ENCODE data around the gene LIMCH1. TPM values are rescaled to one million over a fixed set of nuclear protein-coding genes. Genes with fewer than 3 reads are reported as not detected.
A peak's percentile ranks its signal among the peaks of the same experiment; 100 is the strongest.

LIMCH1 gene
- total RNA-seq, 1 experiment from 2014 or later, result 48.4 TPM

DNA sequence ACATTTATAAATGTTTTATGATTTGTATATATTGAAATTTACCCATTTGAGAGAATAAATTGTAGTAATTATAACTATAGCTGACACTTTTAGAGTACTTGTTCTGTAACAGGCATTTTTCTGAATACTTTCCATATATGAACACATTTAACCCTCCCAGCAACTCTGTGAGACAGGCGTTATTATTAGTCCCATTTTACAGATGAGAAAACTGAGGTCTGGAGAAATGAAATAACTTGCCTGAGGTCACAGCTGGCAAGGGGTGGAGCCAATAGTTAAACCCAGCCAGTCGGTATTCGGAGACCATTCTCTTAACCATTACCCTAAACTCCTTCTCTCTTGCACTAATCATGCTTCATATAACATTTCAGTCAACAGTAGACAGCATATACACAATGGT is 72.5 kb downstream of the LIMCH1 start:
- H3K27ac Mint-ChIP-seq (ENCODE audit: low read depth, unreplicated experiment), result no peak overlapping the region
- BruUV-seq (replicated peaks), result no TSS peak
- H3K36me3 Mint-ChIP-seq (ENCODE audit: insufficient read depth, unreplicated experiment), result peaks cover 7% of the 10 kb centered on the region
- no peaks in the 10 kb centered on the region for H3K27me3 Mint-ChIP-seq (ENCODE audit: insufficient read depth, unreplicated experiment)
- intact Hi-C loops (cut with micrococcal nuclease), result no loop called here
- TF ChIP-seq, protein P1, sequence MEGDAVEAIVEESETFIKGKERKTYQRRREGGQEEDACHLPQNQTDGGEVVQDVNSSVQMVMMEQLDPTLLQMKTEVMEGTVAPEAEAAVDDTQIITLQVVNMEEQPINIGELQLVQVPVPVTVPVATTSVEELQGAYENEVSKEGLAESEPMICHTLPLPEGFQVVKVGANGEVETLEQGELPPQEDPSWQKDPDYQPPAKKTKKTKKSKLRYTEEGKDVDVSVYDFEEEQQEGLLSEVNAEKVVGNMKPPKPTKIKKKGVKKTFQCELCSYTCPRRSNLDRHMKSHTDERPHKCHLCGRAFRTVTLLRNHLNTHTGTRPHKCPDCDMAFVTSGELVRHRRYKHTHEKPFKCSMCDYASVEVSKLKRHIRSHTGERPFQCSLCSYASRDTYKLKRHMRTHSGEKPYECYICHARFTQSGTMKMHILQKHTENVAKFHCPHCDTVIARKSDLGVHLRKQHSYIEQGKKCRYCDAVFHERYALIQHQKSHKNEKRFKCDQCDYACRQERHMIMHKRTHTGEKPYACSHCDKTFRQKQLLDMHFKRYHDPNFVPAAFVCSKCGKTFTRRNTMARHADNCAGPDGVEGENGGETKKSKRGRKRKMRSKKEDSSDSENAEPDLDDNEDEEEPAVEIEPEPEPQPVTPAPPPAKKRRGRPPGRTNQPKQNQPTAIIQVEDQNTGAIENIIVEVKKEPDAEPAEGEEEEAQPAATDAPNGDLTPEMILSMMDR (IDR thresholded peaks at IDR 0.05; ENCODE audit: unreplicated experiment), result no peak
- ChIA-PET CTCF (interaction anchor here (0.5 kb wide), 1 partner anchor 166 kb away, joined by 4 read pairs; no protein-coding TSS in a partner anchor), POLR2A (interaction anchor here (1.2 to 1.5 kb wide), 2 partner anchors 8 to 10 kb away, joined by 3 to 5 read pairs; no protein-coding TSS in a partner anchor)
- no peak for DNase-seq (ENCODE audit: unreplicated experiment)
- no peaks in the 10 kb centered on the region for H3K9me3 Mint-ChIP-seq (ENCODE audit: unreplicated experiment)
- H3K4me3 Mint-ChIP-seq (ENCODE audit: unreplicated experiment), result no peak overlapping the region
- peaks cover 5% of the 10 kb centered on the region for H3K4me1 Mint-ChIP-seq (ENCODE audit: insufficient read depth, unreplicated experiment)

DNA sequence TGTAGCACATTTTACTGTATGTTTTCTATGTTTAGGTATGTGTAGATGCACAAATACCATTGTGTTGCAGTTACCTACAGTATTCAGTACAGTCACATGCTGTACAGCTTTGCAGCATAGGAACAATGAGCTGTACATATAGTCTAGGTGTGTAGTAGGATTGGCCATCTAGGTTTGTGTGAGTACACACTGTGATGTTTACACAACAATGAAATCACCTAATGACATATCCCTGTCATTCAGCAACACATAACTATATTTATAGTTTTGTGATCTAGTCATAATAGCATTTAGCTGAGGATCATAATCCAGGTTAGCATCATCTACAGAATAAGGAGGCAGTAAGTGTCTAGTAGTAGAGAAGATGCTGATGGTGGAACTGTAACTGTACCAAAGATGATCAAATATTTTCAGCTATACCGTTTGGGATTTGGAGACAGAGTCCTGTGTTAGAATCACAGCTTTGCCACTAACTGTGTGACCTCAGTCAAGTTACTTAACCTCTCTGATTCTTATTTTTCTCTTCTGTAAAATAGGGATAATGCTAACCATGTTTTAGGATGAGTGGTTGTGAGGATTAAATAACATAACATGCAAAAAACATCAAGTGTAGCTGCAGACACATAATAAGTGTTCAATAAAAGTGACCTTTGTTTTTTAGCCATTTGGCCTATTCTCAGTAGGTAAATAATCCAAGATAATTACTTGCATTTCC is 73.3 kb downstream of the LIMCH1 start:
- ChIA-PET CTCF (interaction anchor here (0.5 kb wide), 1 partner anchor 326 kb away, joined by 3 read pairs; no protein-coding TSS in a partner anchor), POLR2A (interaction anchor here (1.2 kb wide), 1 partner anchor 9 kb away, joined by 3 read pairs; no protein-coding TSS in a partner anchor)
- Mint-ChIP-seq H3K27me3 (ENCODE audit: insufficient read depth, unreplicated experiment) (no peaks in the 10 kb centered on the region), H3K9me3 (ENCODE audit: unreplicated experiment) (no peaks in the 10 kb centered on the region), H3K4me1 (ENCODE audit: insufficient read depth, unreplicated experiment) (peaks cover 5% of the 10 kb centered on the region), H3K36me3 (ENCODE audit: insufficient read depth, unreplicated experiment) (peaks cover 7% of the 10 kb centered on the region), H3K27ac (ENCODE audit: low read depth, unreplicated experiment) (no peak overlapping the region), H3K4me3 (ENCODE audit: unreplicated experiment) (no peak overlapping the region)
- intact Hi-C loops (cut with micrococcal nuclease), result no loop called here
- DNase-seq (ENCODE audit: unreplicated experiment), result no peak
- no TSS peak for BruUV-seq (replicated peaks)
- TF ChIP-seq, protein P1 (IDR thresholded peaks at IDR 0.05; ENCODE audit: unreplicated experiment), result no peak

DNA sequence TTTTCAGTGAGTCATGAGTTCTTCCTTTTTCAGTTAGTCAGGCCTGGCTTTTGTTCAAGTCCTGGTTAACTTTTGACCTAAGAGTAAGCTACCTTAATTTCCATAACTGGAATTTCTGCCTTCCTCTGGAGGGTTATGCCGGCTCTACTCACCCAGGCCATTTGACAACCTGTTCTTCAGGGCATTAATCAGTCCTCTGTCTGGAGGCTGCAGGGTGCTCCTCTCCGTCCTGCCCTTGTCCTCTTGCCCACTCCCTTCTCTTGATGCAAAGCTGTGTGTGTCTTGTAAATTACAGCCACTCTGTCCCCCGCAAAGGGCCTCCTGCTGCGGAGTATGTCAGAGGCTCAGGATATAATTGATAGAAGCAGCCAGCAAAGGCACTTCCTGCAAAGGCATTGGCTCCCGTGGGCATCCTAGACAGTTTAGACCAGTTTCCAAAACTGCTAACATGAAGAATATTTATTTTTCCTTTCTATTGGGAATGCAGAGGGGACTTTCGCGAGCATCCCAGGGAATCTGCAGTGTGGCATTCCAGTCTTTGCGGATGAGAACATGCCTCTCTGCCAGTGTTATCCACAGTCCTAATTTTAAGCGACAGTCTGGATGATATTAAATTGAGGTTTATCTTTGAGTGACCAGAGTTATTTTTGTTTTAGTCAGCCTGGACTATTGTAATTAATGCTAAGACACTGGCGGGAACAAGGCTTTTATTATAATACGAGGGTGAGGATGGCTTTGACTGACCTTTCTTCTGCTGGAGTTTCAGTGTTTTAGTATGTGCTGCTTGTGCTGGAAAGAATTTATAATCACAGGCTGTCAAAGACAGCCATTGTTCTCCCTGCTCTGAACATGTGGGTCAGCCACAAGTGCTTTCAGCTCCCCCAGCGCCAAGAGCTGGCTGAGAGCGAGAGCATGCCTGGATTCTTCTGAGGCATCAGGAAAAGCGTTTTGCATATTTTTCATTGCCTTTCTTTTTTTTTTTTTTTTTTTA is 74.2 kb downstream of the LIMCH1 start:
- Mint-ChIP-seq H3K4me1 (ENCODE audit: insufficient read depth, unreplicated experiment) (peaks cover 5% of the 10 kb centered on the region), H3K36me3 (ENCODE audit: insufficient read depth, unreplicated experiment) (peaks cover 7% of the 10 kb centered on the region), H3K27me3 (ENCODE audit: insufficient read depth, unreplicated experiment) (no peaks in the 10 kb centered on the region), H3K27ac (ENCODE audit: low read depth, unreplicated experiment) (no peak overlapping the region), H3K4me3 (ENCODE audit: unreplicated experiment) (no peak overlapping the region), H3K9me3 (ENCODE audit: unreplicated experiment) (no peaks in the 10 kb centered on the region)
- intact Hi-C loops (cut with micrococcal nuclease), result no loop called here
- no TSS peak for BruUV-seq (replicated peaks)
- DNase-seq (ENCODE audit: unreplicated experiment), result peak; percentile 47
- ChIA-PET POLR2A (interaction anchor here (1.2 kb wide), 1 partner anchor 10 kb away, joined by 3 read pairs; no protein-coding TSS in a partner anchor), CTCF (no interaction called here)
- TF ChIP-seq, protein P1 (IDR thresholded peaks at IDR 0.05; ENCODE audit: unreplicated experiment), result no peak

DNA sequence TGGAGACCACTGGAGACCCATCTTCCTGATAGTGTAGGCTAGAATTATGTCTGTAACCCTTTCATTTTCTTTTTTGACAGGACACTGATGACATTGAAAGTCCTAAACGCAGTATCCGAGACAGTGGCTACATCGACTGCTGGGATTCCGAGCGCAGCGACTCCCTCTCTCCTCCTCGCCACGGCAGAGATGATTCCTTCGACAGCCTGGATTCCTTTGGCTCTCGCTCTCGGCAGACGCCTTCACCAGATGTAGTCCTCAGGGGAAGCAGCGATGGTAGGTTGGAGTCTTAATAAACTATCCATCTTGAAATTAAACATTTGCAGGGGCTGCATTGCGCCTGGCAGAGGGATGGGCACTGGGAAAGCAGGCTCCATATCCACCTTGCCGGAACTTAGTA is 75.4 kb downstream of the LIMCH1 start:
- no TSS peak for BruUV-seq (replicated peaks)
- no peak overlapping the region for H3K4me3 Mint-ChIP-seq (ENCODE audit: unreplicated experiment)
- peaks cover 7% of the 10 kb centered on the region for H3K36me3 Mint-ChIP-seq (ENCODE audit: insufficient read depth, unreplicated experiment)
- no peak for DNase-seq (ENCODE audit: unreplicated experiment)
- ChIA-PET POLR2A (interaction anchor here (1.2 kb wide), 1 partner anchor 8 kb away, joined by 9 read pairs; no protein-coding TSS in a partner anchor), CTCF (no interaction called here)
- TF ChIP-seq, protein P1 (IDR thresholded peaks at IDR 0.05; ENCODE audit: unreplicated experiment), result no peak
- no peaks in the 10 kb centered on the region for H3K9me3 Mint-ChIP-seq (ENCODE audit: unreplicated experiment)
- H3K4me1 Mint-ChIP-seq (ENCODE audit: insufficient read depth, unreplicated experiment), result peaks cover 5% of the 10 kb centered on the region
- intact Hi-C loops (cut with micrococcal nuclease), result no loop called here
- no peak overlapping the region for H3K27ac Mint-ChIP-seq (ENCODE audit: low read depth, unreplicated experiment)
- H3K27me3 Mint-ChIP-seq (ENCODE audit: insufficient read depth, unreplicated experiment), result no peaks in the 10 kb centered on the region

Measured in MCF 10A (cell line).